SU-DHL-6 (cell line): ENCODE measurements around the gene TBC1D23.

Experiments used
- H2AFZ ChIP-seq: fragments of 200-600 bp; sonication (generic); 2 replicates; pipeline ENCODE4 v1.6.1; 2014; ENCODE audit warnings: low read depth, mild to moderate bottlenecking, moderate library complexity, mixed read lengths, antibody characterized with exemption, low read length; ENCODE audit not compliant: severe bottlenecking
- H3F3A ChIP-seq: fragments of 200-600 bp; shearing (Covaris generic); 2 replicates; pipeline ENCODE4 v1.6.0; 2016; ENCODE audit warnings: antibody characterized with exemption, mild to moderate bottlenecking; ENCODE audit not compliant: insufficient read depth
- H3K27ac ChIP-seq: fragments of 200-600 bp; sonication (generic); 2 replicates; pipeline ENCODE4 v1.5.1; 2016; ENCODE audit warnings: low read depth, mild to moderate bottlenecking, low read length, moderate library complexity, mixed read lengths
- H3K27me3 ChIP-seq: fragments of 200-600 bp; sonication (generic), shearing (Covaris generic); 2 replicates; pipeline ENCODE4 v1.6.0; 2014; ENCODE audit warnings: mild to moderate bottlenecking, low read length
- H3K36me3 ChIP-seq: fragments of 200-600 bp; sonication (generic); 2 replicates; pipeline ENCODE4 v1.6.1; 2014; ENCODE audit warnings: mild to moderate bottlenecking, low read length, mixed read lengths
- H3K4me2 ChIP-seq: fragments of 300-600, 200-600 bp; shearing (Covaris generic), sonication (generic); 2 replicates; pipeline ENCODE4 v1.6.0; 2014; ENCODE audit warnings: low read length, low read depth, mild to moderate bottlenecking; ENCODE audit not compliant: poor library complexity, severe bottlenecking
- H3K4me3 ChIP-seq: fragments of 200-600 bp; sonication (generic); 2 replicates; pipeline ENCODE4 v1.5.1; 2014; ENCODE audit warnings: antibody characterized with exemption, low read length, mild to moderate bottlenecking, mixed read lengths; ENCODE audit not compliant: insufficient read depth, poor library complexity, severe bottlenecking
- H3K79me2 ChIP-seq: fragments of 200-600 bp; sonication (generic); 2 replicates; pipeline ENCODE4 v1.6.1; 2014; ENCODE audit warnings: mild to moderate bottlenecking, low read length, moderate library complexity; ENCODE audit not compliant: insufficient read depth
- H3K9ac ChIP-seq: fragments of 200-600 bp; sonication (generic); 2 replicates; pipeline ENCODE4 v1.7.0; 2014; ENCODE audit warnings: mild to moderate bottlenecking, low read length
- H3K9me2 ChIP-seq: fragments of 200-600 bp; sonication (generic); replicated peaks from 2 replicates; pipeline ENCODE4 v1.6.1; 2014; ENCODE audit warnings: low read length; ENCODE audit not compliant: insufficient read depth
- H3K9me3 ChIP-seq: fragments of 200-600 bp; sonication (generic); 2 replicates; pipeline ENCODE4 v1.6.1; 2014; ENCODE audit warnings: low read length, mixed read lengths; ENCODE audit not compliant: insufficient read depth
- H4K20me1 ChIP-seq: fragments of 200-600 bp; sonication (generic); 2 replicates; pipeline ENCODE4 v1.6.1; 2014; ENCODE audit warnings: low read depth, mild to moderate bottlenecking, antibody characterized with exemption, low read length, moderate library complexity, mixed read lengths
- CTCF ChIP-seq: fragments of 200-600 bp; sonication (generic); IDR thresholded peaks from one replicate; pipeline ENCODE4 v1.5.1; 2017; ENCODE audit warnings: antibody characterized with exemption, mild to moderate bottlenecking, low read length, moderate library complexity; ENCODE audit not compliant: insufficient read depth, poor library complexity, severe bottlenecking
- EZH2phosphoT487 ChIP-seq: fragments of 200-600 bp; sonication (generic), shearing (Covaris generic); conservative IDR thresholded peaks from 2 replicates; pipeline ENCODE4 v1.6.1; 2018; ENCODE audit warnings: mild to moderate bottlenecking, antibody characterized with exemption, low read length, moderate library complexity, mixed read lengths

Gene TBC1D23

GRCh38 chr3:100364421-100364820, 103.6 kb downstream of the TBC1D23 start:
- H3K27ac ChIP-seq: no peak overlapping the region
- no peaks in the 10 kb centered on the region for H3K79me2 ChIP-seq
- no peaks in the 10 kb centered on the region for H3K9me3 ChIP-seq
- H2AFZ ChIP-seq: no peak overlapping the region
- no peak overlapping the region for H3K4me2 ChIP-seq
- TF ChIP-seq EZH2phosphoT487 (no peak), CTCF (no peak)
- H3K9me2 ChIP-seq: no peaks in the 10 kb centered on the region
- H3K36me3 ChIP-seq: peaks cover 18% of the 10 kb centered on the region; the same call in 1 of the 2 replicates
- H3F3A ChIP-seq: 0 out of 2 replicates have a peak, but pooled peaks cover 12% of the 10 kb centered on the region
- no peaks in the 10 kb centered on the region for H4K20me1 ChIP-seq
- H3K9ac ChIP-seq: no peak overlapping the region
- H3K27me3 ChIP-seq: no peaks in the 10 kb centered on the region
- H3K4me3 ChIP-seq: no peak overlapping the region

- H2AFZ ChIP-seq: no peak overlapping the region
- H3K9me3 ChIP-seq: no peaks in the 10 kb centered on the region
- no peaks in the 10 kb centered on the region for H4K20me1 ChIP-seq
- no peaks in the 10 kb centered on the region for H3K27me3 ChIP-seq
- no peaks in the 10 kb centered on the region for H3K9me2 ChIP-seq
- H3K27ac ChIP-seq: no peak overlapping the region
- H3K9ac ChIP-seq: no peak overlapping the region
- no peak overlapping the region for H3K4me3 ChIP-seq
- peaks cover 25% of the 10 kb centered on the region; the same call in 1 of the 2 replicates for H3K36me3 ChIP-seq
- H3K4me2 ChIP-seq: no peak overlapping the region
- H3K79me2 ChIP-seq: no peaks in the 10 kb centered on the region
- 0 out of 2 replicates have a peak, but pooled peaks cover 12% of the 10 kb centered on the region for H3F3A ChIP-seq
- no peak for TF ChIP-seq EZH2phosphoT487
- TF ChIP-seq CTCF: no peak
These were observed 105.6 kb downstream of the TBC1D23 start for GRCh38 chr3:100366424-100366823.

GRCh38 chr3:100368441-100368840, 107.6 kb downstream of the TBC1D23 start:
- Histone ChIP-seq H3K9me3 (no peaks in the 10 kb centered on the region), H3K4me2 (no peak overlapping the region), H2AFZ (no peak overlapping the region), H3K9me2 (no peaks in the 10 kb centered on the region), H3K27ac (no peak overlapping the region), H3F3A (0 out of 2 replicates have a peak, but pooled peaks cover 12% of the 10 kb centered on the region), H3K9ac (no peak overlapping the region), H3K4me3 (no peak overlapping the region), H3K79me2 (no peaks in the 10 kb centered on the region), H4K20me1 (no peaks in the 10 kb centered on the region), H3K27me3 (no peaks in the 10 kb centered on the region), H3K36me3 (peaks cover 37% of the 10 kb centered on the region)
- TF ChIP-seq CTCF (no peak), EZH2phosphoT487 (no peak)
